HEK293 (cell line): ENCODE results near the gene EID2.
A peak's percentile ranks its signal among the peaks of the same experiment; 100 is the strongest.

Experiments
- CTCF ChIA-PET: fragments of 350-600 bp; formaldehyde crosslinking; extraction: SDS; loops from one replicate; lab custom pipeline; 2021; ENCODE audit warnings: antibody characterized with exemption; lab: Yijun Ruan, JAX
- POLR2A ChIA-PET: fragments of 300-600 bp; formaldehyde crosslinking; extraction: SDS; loops from one replicate; lab custom pipeline; 2020; ENCODE audit warnings: antibody characterized with exemption, inconsistent platforms; lab: Yijun Ruan, JAX
- H3K27ac ChIP-seq: fragments of 200-500 bp; sonication (Bioruptor generic); 2 replicates; pipeline ENCODE4 v1.5.1; 2014; ENCODE audit warnings: low read depth, low read length, control low read depth, inconsistent platforms; ENCODE audit errors: extremely low read depth
- H3K36me3 ChIP-seq, 2 experiments: fragments of 200-500 bp in 1 of 2; sonication (Bioruptor generic) in 1 of 2; 1 replicate in 1 of 2; 2 replicates in 1 of 2; pipeline ENCODE4 v1.5.1; 2014 to 2017; ENCODE audit warnings: inconsistent platforms in 2 of 2, low read length in 2 of 2; ENCODE audit not compliant: control insufficient read depth in 2 of 2, insufficient read depth in 1 of 2
- H3K4me1 ChIP-seq: fragments of 200-500 bp; sonication (Bioruptor generic); 2 replicates; pipeline ENCODE4 v1.5.1; 2014; ENCODE audit warnings: mild to moderate bottlenecking, low read length, inconsistent platforms; ENCODE audit not compliant: control insufficient read depth, insufficient read depth
- H3K4me3 ChIP-seq: 2 replicates; pipeline ENCODE4 v1.5.1; 2011; ENCODE audit warnings: low read depth, mild to moderate bottlenecking, control low read depth, low read length, moderate library complexity
- H3K9me3 ChIP-seq: fragments of 200-500 bp; sonication (Bioruptor generic); 2 replicates; pipeline ENCODE4 v1.5.1; 2014; ENCODE audit warnings: low read depth, low read length, inconsistent platforms; ENCODE audit not compliant: control insufficient read depth, insufficient read depth
- ATF2 ChIP-seq: fragments of 450-650 bp; formaldehyde crosslinking; IDR thresholded peaks from 2 replicates; pipeline ENCODE4 v1.5.1; 2016; ENCODE audit warnings: missing biosample characterization, missing genetic modification characterization, low read depth
- GLIS1 ChIP-seq: fragments of 450-650 bp; formaldehyde crosslinking; IDR thresholded peaks from 2 replicates; pipeline ENCODE4 v1.5.1; 2016; ENCODE audit warnings: missing biosample characterization, missing genetic modification characterization
- KLF7 ChIP-seq: fragments of 450-650 bp; formaldehyde crosslinking; IDR thresholded peaks from 2 replicates; pipeline ENCODE4 v1.5.1; 2016; ENCODE audit warnings: missing biosample characterization, missing genetic modification characterization, borderline replicate concordance
- SCRT1 ChIP-seq: fragments of 450-650 bp; formaldehyde crosslinking; IDR thresholded peaks from 2 replicates; pipeline ENCODE4 v1.5.1; 2016; ENCODE audit warnings: missing biosample characterization, missing genetic modification characterization, borderline replicate concordance
- SP7 ChIP-seq: fragments of 450-650 bp; formaldehyde crosslinking; IDR thresholded peaks from 2 replicates; pipeline ENCODE4 v1.5.1; 2016; ENCODE audit warnings: missing biosample characterization, missing genetic modification characterization
- WT1 ChIP-seq: fragments of 450-650 bp; formaldehyde crosslinking; IDR thresholded peaks from 2 replicates; pipeline ENCODE4 v1.5.1; 2016; ENCODE audit warnings: missing biosample characterization, missing genetic modification characterization
- ZNF112 ChIP-seq: fragments of 450-650 bp; formaldehyde crosslinking; IDR thresholded peaks from 2 replicates; pipeline ENCODE4 v1.5.0; 2017; ENCODE audit warnings: missing biosample characterization, missing genetic modification characterization
- ZNF121 ChIP-seq: fragments of 450-650 bp; formaldehyde crosslinking; IDR thresholded peaks from 2 replicates; pipeline ENCODE4 v1.5.1; 2016; ENCODE audit warnings: missing biosample characterization, missing genetic modification characterization
- ZNF138 ChIP-seq: fragments of 450-650 bp; formaldehyde crosslinking; IDR thresholded peaks from 2 replicates; pipeline ENCODE4 v1.5.1; 2016; ENCODE audit warnings: missing biosample characterization, missing genetic modification characterization, borderline replicate concordance
- ZNF169 ChIP-seq: fragments of 450-650 bp; formaldehyde crosslinking; IDR thresholded peaks from 2 replicates; pipeline ENCODE4 v1.5.1; 2016; ENCODE audit warnings: missing biosample characterization, missing genetic modification characterization
- ZNF175 ChIP-seq: fragments of 450-650 bp; formaldehyde crosslinking; IDR thresholded peaks from 2 replicates; pipeline ENCODE4 v1.5.1; 2016; ENCODE audit warnings: missing biosample characterization, missing genetic modification characterization
- ZNF366 ChIP-seq: fragments of 450-650 bp; formaldehyde crosslinking; conservative IDR thresholded peaks from 2 replicates; pipeline ENCODE4 v1.5.1; 2016; ENCODE audit warnings: missing biosample characterization, missing genetic modification characterization
- ZNF37A ChIP-seq: fragments of 450-650 bp; IDR thresholded peaks from 2 replicates; pipeline ENCODE4 v1.5.1; 2018; ENCODE audit warnings: missing biosample characterization, missing genetic modification characterization
- ZNF404 ChIP-seq: fragments of 450-650 bp; formaldehyde crosslinking; IDR thresholded peaks from 2 replicates; pipeline ENCODE4 v1.5.1; 2017; ENCODE audit warnings: missing biosample characterization, missing genetic modification characterization
- ZNF433 ChIP-seq: fragments of 450-650 bp; formaldehyde crosslinking; IDR thresholded peaks from 2 replicates; pipeline ENCODE4 v1.5.1; 2016; ENCODE audit warnings: missing biosample characterization, missing genetic modification characterization, low read depth
- ZNF48 ChIP-seq: fragments of 450-650 bp; formaldehyde crosslinking; IDR thresholded peaks from 2 replicates; pipeline ENCODE4 v1.5.1; 2016; ENCODE audit warnings: missing biosample characterization, missing genetic modification characterization
- ZNF555 ChIP-seq: fragments of 450-650 bp; formaldehyde crosslinking; conservative IDR thresholded peaks from 2 replicates; pipeline ENCODE4 v1.5.1; 2017; ENCODE audit warnings: missing biosample characterization, mild to moderate bottlenecking, missing genetic modification characterization, inconsistent platforms
- ZNF558 ChIP-seq: fragments of 450-650 bp; formaldehyde crosslinking; IDR thresholded peaks from 2 replicates; pipeline ENCODE4 v1.5.1; 2016; ENCODE audit warnings: missing biosample characterization, missing genetic modification characterization
- ZNF560 ChIP-seq: fragments of 450-650 bp; formaldehyde crosslinking; IDR thresholded peaks from 2 replicates; pipeline ENCODE4 v1.5.1; 2017; ENCODE audit warnings: missing biosample characterization, missing genetic modification characterization, borderline replicate concordance
- ZNF596 ChIP-seq: fragments of 450-650 bp; IDR thresholded peaks from 2 replicates; pipeline ENCODE4 v1.5.0; 2018; ENCODE audit warnings: missing biosample characterization, mild to moderate bottlenecking, missing genetic modification characterization, moderate library complexity
- ZNF654 ChIP-seq: fragments of 450-650 bp; formaldehyde crosslinking; IDR thresholded peaks from 2 replicates; pipeline ENCODE4 v1.5.1; 2016; ENCODE audit warnings: low read depth, missing biosample characterization, missing genetic modification characterization
- ZNF692 ChIP-seq: fragments of 450-650 bp; formaldehyde crosslinking; IDR thresholded peaks from 2 replicates; pipeline ENCODE4 v1.5.1; 2016; ENCODE audit warnings: missing biosample characterization, missing genetic modification characterization
- ZNF707 ChIP-seq: fragments of 450-650 bp; formaldehyde crosslinking; IDR thresholded peaks from 2 replicates; pipeline ENCODE4 v1.5.1; 2016; ENCODE audit warnings: missing biosample characterization, missing genetic modification characterization
- ZNF76 ChIP-seq: fragments of 450-650 bp; formaldehyde crosslinking; IDR thresholded peaks from 2 replicates; pipeline ENCODE4; 2016; ENCODE audit warnings: low read depth, missing biosample characterization, missing genetic modification characterization, borderline replicate concordance
- ZNF830 ChIP-seq: fragments of 450-650 bp; IDR thresholded peaks from 2 replicates; pipeline ENCODE4 v1.5.0; 2018; ENCODE audit warnings: missing biosample characterization, missing genetic modification characterization, low read depth, mild to moderate bottlenecking, moderate library complexity
- ZSCAN30 ChIP-seq: fragments of 450-650 bp; IDR thresholded peaks from 2 replicates; pipeline ENCODE4 v1.5.1; 2018; ENCODE audit warnings: missing biosample characterization, mild to moderate bottlenecking, missing genetic modification characterization, moderate library complexity
- TF ChIP-seq, protein P1 (sequence below): fragments of 450-650 bp; formaldehyde crosslinking; IDR thresholded peaks from 2 replicates; pipeline ENCODE4 v1.5.1; 2016; ENCODE audit warnings: missing biosample characterization, missing genetic modification characterization
- TF ChIP-seq, protein P2 (sequence below): fragments of 450-650 bp; formaldehyde crosslinking; IDR thresholded peaks from 2 replicates; pipeline ENCODE4 v1.5.1; 2017; ENCODE audit warnings: missing biosample characterization, missing genetic modification characterization

Gene EID2

DNA sequence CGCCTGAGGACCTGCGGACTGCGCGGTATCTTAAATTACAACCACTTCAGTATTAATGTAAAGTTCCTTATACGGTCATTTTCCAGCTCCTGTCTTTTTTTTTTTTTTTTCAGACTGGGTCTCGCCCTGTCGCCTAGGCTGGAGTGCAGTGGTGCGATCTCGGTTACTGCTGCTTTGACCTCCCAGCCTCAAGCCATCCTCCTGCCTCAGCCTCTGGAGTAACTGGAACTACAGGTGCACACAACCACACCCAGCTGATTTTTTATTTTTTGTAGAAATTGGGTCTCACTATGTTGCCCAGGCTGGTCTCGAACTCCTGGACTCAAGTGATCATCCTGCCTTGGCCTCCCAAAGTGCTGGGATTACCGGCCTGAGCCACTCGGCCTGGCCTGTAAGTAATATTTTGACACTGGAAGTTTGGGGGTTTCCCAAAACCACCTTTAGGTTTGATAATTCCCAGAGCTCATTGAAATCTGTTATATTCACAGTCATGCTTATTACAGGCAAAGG, 6.9 kb downstream of the EID2 start (continued):
- TF ChIP-seq, protein P1, sequence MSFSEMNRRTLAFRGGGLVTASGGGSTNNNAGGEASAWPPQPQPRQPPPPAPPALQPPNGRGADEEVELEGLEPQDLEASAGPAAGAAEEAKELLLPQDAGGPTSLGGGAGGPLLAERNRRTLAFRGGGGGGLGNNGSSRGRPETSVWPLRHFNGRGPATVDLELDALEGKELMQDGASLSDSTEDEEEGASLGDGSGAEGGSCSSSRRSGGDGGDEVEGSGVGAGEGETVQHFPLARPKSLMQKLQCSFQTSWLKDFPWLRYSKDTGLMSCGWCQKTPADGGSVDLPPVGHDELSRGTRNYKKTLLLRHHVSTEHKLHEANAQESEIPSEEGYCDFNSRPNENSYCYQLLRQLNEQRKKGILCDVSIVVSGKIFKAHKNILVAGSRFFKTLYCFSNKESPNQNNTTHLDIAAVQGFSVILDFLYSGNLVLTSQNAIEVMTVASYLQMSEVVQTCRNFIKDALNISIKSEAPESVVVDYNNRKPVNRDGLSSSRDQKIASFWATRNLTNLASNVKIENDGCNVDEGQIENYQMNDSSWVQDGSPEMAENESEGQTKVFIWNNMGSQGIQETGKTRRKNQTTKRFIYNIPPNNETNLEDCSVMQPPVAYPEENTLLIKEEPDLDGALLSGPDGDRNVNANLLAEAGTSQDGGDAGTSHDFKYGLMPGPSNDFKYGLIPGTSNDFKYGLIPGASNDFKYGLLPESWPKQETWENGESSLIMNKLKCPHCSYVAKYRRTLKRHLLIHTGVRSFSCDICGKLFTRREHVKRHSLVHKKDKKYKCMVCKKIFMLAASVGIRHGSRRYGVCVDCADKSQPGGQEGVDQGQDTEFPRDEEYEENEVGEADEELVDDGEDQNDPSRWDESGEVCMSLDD (tag by site-specific recombination): peak; percentile 58; the same call in 1 of the 2 replicates
- TF ChIP-seq ZNF138 (tag by site-specific recombination): no peak
- peak; percentile 85 for TF ChIP-seq ZNF121
- no peak for TF ChIP-seq ZNF48 (tag by site-specific recombination)
- no peak for TF ChIP-seq ZSCAN30 (tag by site-specific recombination)
- no peak for TF ChIP-seq SP7 (tag by site-specific recombination)
- no peak for TF ChIP-seq ZNF112 (tag by site-specific recombination)
- no peak for TF ChIP-seq GLIS1
- peak; percentile 90 for TF ChIP-seq ZNF558 (tag by site-specific recombination)

- ChIA-PET CTCF (interaction anchor here (0.5 to 6.3 kb wide), 54 partner anchors 9 to 1235 kb away, joined by 3 to 174 read pairs (median 4); partner anchors contain the start of genes DLL3, PLEKHG2, RPS16 and TIMM50), POLR2A (interaction anchor here (0.5 to 3.6 kb wide), 21 partner anchors 10 to 931 kb away, joined by 3 to 56 read pairs (median 4); partner anchors contain the start of genes MED29, PAF1, RPS16 and SUPT5H)
- H3K27ac ChIP-seq: peak within 1 kb of the TSS; percentile 85
- TF ChIP-seq ZNF169 (tag by site-specific recombination): no peak
- peak; percentile 100 for TF ChIP-seq ZNF654
- no peak for TF ChIP-seq WT1 (tag by site-specific recombination)
- TF ChIP-seq ATF2 (tag by site-specific recombination): no peak
- no peak for TF ChIP-seq ZNF707 (tag by site-specific recombination)
- TF ChIP-seq, protein P2, sequence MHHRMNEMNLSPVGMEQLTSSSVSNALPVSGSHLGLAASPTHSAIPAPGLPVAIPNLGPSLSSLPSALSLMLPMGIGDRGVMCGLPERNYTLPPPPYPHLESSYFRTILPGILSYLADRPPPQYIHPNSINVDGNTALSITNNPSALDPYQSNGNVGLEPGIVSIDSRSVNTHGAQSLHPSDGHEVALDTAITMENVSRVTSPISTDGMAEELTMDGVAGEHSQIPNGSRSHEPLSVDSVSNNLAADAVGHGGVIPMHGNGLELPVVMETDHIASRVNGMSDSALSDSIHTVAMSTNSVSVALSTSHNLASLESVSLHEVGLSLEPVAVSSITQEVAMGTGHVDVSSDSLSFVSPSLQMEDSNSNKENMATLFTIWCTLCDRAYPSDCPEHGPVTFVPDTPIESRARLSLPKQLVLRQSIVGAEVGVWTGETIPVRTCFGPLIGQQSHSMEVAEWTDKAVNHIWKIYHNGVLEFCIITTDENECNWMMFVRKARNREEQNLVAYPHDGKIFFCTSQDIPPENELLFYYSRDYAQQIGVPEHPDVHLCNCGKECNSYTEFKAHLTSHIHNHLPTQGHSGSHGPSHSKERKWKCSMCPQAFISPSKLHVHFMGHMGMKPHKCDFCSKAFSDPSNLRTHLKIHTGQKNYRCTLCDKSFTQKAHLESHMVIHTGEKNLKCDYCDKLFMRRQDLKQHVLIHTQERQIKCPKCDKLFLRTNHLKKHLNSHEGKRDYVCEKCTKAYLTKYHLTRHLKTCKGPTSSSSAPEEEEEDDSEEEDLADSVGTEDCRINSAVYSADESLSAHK: 0 out of 2 replicates have a peak, but pooled peaks have one; percentile 8
- no peak for TF ChIP-seq ZNF560 (tag by site-specific recombination)
- no peak for TF ChIP-seq ZNF175 (tag by site-specific recombination)
- peak; percentile 70; the same call in 1 of the 2 replicates for TF ChIP-seq ZNF76 (tag by site-specific recombination)
- TF ChIP-seq ZNF555 (tag by site-specific recombination): no peak
- peak; percentile 60; the same call in 1 of the 2 replicates for TF ChIP-seq ZNF37A (tag by site-specific recombination)
- peak; percentile 97 for TF ChIP-seq SCRT1 (tag by site-specific recombination)
- TF ChIP-seq ZNF404: no peak
- 0 out of 2 replicates have a peak, but pooled peaks have one; percentile 14 for TF ChIP-seq ZNF366 (tag by site-specific recombination)
- TF ChIP-seq ZNF596 (tag by site-specific recombination): no peak; the same call in 1 of the 2 replicates
- TF ChIP-seq ZNF433 (tag by site-specific recombination): no peak
- peak; percentile 95 for TF ChIP-seq ZNF692 (tag by site-specific recombination)
- no peak for TF ChIP-seq ZNF830 (tag by site-specific recombination)
- no peak for TF ChIP-seq ZNF558 (tag by site-specific recombination)
- TF ChIP-seq KLF7 (tag by site-specific recombination): peak; percentile 33; the same call in 1 of the 2 replicates
Observed at GRCh38 chr19:39532233-39533002, 7.5 kb downstream of the EID2 start, which contains the start of gene EID2B. Gene EID2B, minus strand, starts transcription at chr19:39532852. Its CDS starts 50 bp downstream, at chr19:39532802.

More at GRCh38 chr19:39532233-39533002, 7.5 kb downstream of the EID2 start, which contains the start of gene EID2B:
- Histone ChIP-seq H3K36me3 (peaks cover 0 to 58% of the 10 kb centered on the region in 2 experiments; a peak in 2 of 3 replicates), H3K9me3 (no peaks in the 10 kb centered on the region; the same call in 1 of the 2 replicates), H3K4me3 (peak within 1 kb of the TSS; percentile 88), H3K4me1 (peaks cover 20% of the 10 kb centered on the region)
